Astrocyte (in vitro differentiated cells and primary cell): ENCODE results near the gene PCED1B. TPM values are rescaled to one million over a fixed set of nuclear protein-coding genes. Genes with fewer than 3 reads are reported as not detected.

Experiments used
- DNase-seq: peaks from one replicate; pipeline ENCODE4 v3.0.0-alpha.2; 2010; ENCODE audit warnings: low read depth
- FAIRE-seq: peaks from 2 replicates; lab custom pipeline; 2011; peaks lifted over from hg19 to GRCh38; lab: Jason Lieb, UNC
- H2AFZ ChIP-seq: 2 replicates; pipeline ENCODE4 v1.6.0; 2012; ENCODE audit warnings: low read depth, low read length, inconsistent platforms
- H3K27ac ChIP-seq: 2 replicates; pipeline ENCODE4 v1.5.1; 2011; ENCODE audit warnings: low read depth, low read length, inconsistent platforms
- H3K27me3 ChIP-seq: 2 replicates; pipeline ENCODE4 v1.6.0; 2011; ENCODE audit warnings: low read length, inconsistent platforms; ENCODE audit not compliant: insufficient read depth
- H3K36me3 ChIP-seq: 2 replicates; pipeline ENCODE4 v1.5.1; 2011; ENCODE audit warnings: low read length, inconsistent platforms; ENCODE audit not compliant: insufficient read depth
- H3K4me1 ChIP-seq: 2 replicates; pipeline ENCODE4 v1.5.1; 2011; ENCODE audit warnings: low read length, inconsistent platforms; ENCODE audit not compliant: insufficient read depth
- H3K4me2 ChIP-seq: 2 replicates; pipeline ENCODE4 v1.6.0; 2012; ENCODE audit warnings: low read length, inconsistent platforms
- H3K4me3 ChIP-seq: 2 replicates; pipeline ENCODE4 v1.5.1; 2011; ENCODE audit warnings: low read depth, mild to moderate bottlenecking, low read length, inconsistent platforms; ENCODE audit not compliant: insufficient read depth
- H3K79me2 ChIP-seq: 2 replicates; pipeline ENCODE4 v1.6.0; 2012; ENCODE audit warnings: mild to moderate bottlenecking, low read length, inconsistent platforms; ENCODE audit not compliant: insufficient read depth
- H3K9ac ChIP-seq: 2 replicates; pipeline ENCODE4 v1.6.0; 2012; ENCODE audit warnings: mild to moderate bottlenecking, low read length, inconsistent platforms
- H3K9me3 ChIP-seq: 2 replicates; pipeline ENCODE4 v1.5.1; 2012; ENCODE audit warnings: low read depth, mild to moderate bottlenecking, low read length, inconsistent platforms; ENCODE audit not compliant: insufficient read depth
- H4K20me1 ChIP-seq: 2 replicates; pipeline ENCODE4 v1.6.0; 2012; ENCODE audit warnings: low read length, inconsistent platforms; ENCODE audit not compliant: insufficient read depth
- H3K27ac Mint-ChIP-seq: one replicate; pipeline ENCODE4 v1.8.0; 2021; ENCODE audit warnings: mild to moderate bottlenecking, mixed read lengths; ENCODE audit not compliant: unreplicated experiment
- H3K27me3 Mint-ChIP-seq: one replicate; pipeline ENCODE4 v1.8.0; 2021; ENCODE audit warnings: low read depth, mixed read lengths; ENCODE audit not compliant: unreplicated experiment
- H3K36me3 Mint-ChIP-seq: one replicate; pipeline ENCODE4 v1.8.0; 2021; ENCODE audit warnings: low read depth, mixed read lengths; ENCODE audit not compliant: unreplicated experiment
- H3K4me1 Mint-ChIP-seq: one replicate; pipeline ENCODE4 v1.8.0; 2021; ENCODE audit warnings: low read depth, mixed read lengths; ENCODE audit not compliant: unreplicated experiment
- H3K4me3 Mint-ChIP-seq: one replicate; pipeline ENCODE4 v1.8.0; 2021; ENCODE audit warnings: mild to moderate bottlenecking, moderate library complexity, mixed read lengths; ENCODE audit not compliant: unreplicated experiment
- H3K9me3 Mint-ChIP-seq: one replicate; pipeline ENCODE4 v1.8.0; 2021; ENCODE audit warnings: mild to moderate bottlenecking, mixed read lengths; ENCODE audit not compliant: unreplicated experiment
- CTCF ChIP-seq: IDR thresholded peaks from 2 replicates; pipeline ENCODE4 v1.5.1; 2011; ENCODE audit warnings: low read depth, mild to moderate bottlenecking, inconsistent platforms, low read length, moderate library complexity; ENCODE audit not compliant: insufficient read depth
- EZH2 ChIP-seq: IDR thresholded peaks from 2 replicates; pipeline ENCODE4 v1.6.1; 2012; ENCODE audit warnings: mild to moderate bottlenecking, low read length, inconsistent platforms; ENCODE audit not compliant: insufficient read depth
- total RNA-seq: library from RNA; stranded (reverse); gene quantifications from 2 replicates; pipeline ENCODE4 v1.2.1, GENCODE V29; 2021

Gene PCED1B
- total RNA-seq, 1 donor from 2014 or later = 1.8 TPM

GRCh38 chr12:47087088-47087688 lies 7.8 kb downstream of the PCED1B start:
- Histone ChIP-seq H2AFZ (no peak overlapping the region), H3K27ac (peak overlapping the region; percentile 84), H3K36me3 (no peaks in the 10 kb centered on the region), H3K4me2 (peak overlapping the region; percentile 72), H3K4me1 (peaks cover 68% of the 10 kb centered on the region), H3K9me3 (no peaks in the 10 kb centered on the region), H3K9ac (peak overlapping the region; percentile 57), H3K4me3 (no peak overlapping the region), H3K27me3 (no peaks in the 10 kb centered on the region), H4K20me1 (no peaks in the 10 kb centered on the region), H3K79me2 (peaks cover 16% of the 10 kb centered on the region)
- Mint-ChIP-seq H3K4me3 (no peak overlapping the region), H3K27me3 (no peaks in the 10 kb centered on the region), H3K9me3 (peaks cover 5% of the 10 kb centered on the region), H3K4me1 (peaks cover 68% of the 10 kb centered on the region), H3K27ac (peak overlapping the region; percentile 5), H3K36me3 (peaks cover 2% of the 10 kb centered on the region)
- TF ChIP-seq EZH2 = no peak
- no peak for TF ChIP-seq CTCF
- FAIRE-seq = peak; percentile 55
- peak; percentile 65 for DNase-seq

GRCh38 chr12:47088021-47088944 lies 8.9 kb downstream of the PCED1B start:
- H3K27me3 ChIP-seq = no peaks in the 10 kb centered on the region
- peak; percentile 86 for DNase-seq
- Mint-ChIP-seq H3K4me1 (peaks cover 58% of the 10 kb centered on the region), H3K27me3 (no peaks in the 10 kb centered on the region), H3K9me3 (peaks cover 5% of the 10 kb centered on the region), H3K4me3 (no peak overlapping the region), H3K36me3 (peaks cover 2% of the 10 kb centered on the region), H3K27ac (peak overlapping the region; percentile 86)
- H3K4me3 ChIP-seq = no peak overlapping the region
- H3K79me2 ChIP-seq = peaks cover 16% of the 10 kb centered on the region
- peaks cover 57% of the 10 kb centered on the region for H3K4me1 ChIP-seq
- FAIRE-seq = peak; percentile 9
- peak overlapping the region; percentile 72 for H3K4me2 ChIP-seq
- TF ChIP-seq CTCF (no peak), EZH2 (no peak)
- H3K27ac ChIP-seq = peak overlapping the region; percentile 84
- H3K9me3 ChIP-seq = no peaks in the 10 kb centered on the region
- H4K20me1 ChIP-seq = no peaks in the 10 kb centered on the region
- peak overlapping the region; percentile 72 for H3K9ac ChIP-seq
- no peaks in the 10 kb centered on the region for H3K36me3 ChIP-seq
- H2AFZ ChIP-seq = peak overlapping the region; percentile 19
